ENCODE results near the gene CADM2.

Gene CADM2

DNA sequence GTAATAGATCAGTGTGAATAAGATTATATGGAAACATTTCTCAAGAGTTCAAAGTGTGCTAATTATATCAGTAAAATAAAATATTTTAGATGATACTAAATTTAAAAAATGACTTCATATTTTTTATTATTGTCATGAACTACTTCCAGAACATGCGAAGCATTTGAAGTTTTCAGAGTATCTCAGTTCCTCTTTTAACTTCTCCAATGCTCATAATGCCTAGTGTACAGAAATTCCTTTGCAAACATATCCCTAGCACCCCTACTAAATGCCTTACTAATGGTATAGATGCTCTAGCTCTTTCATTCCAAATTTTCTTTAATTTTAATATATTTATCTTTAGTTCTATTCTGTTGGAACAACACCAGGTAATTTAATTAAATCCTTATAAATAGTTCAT, 580.4 kb downstream of the CADM2 start:
- intact Hi-C loops (cut with micrococcal nuclease), result no loop called here

DNA sequence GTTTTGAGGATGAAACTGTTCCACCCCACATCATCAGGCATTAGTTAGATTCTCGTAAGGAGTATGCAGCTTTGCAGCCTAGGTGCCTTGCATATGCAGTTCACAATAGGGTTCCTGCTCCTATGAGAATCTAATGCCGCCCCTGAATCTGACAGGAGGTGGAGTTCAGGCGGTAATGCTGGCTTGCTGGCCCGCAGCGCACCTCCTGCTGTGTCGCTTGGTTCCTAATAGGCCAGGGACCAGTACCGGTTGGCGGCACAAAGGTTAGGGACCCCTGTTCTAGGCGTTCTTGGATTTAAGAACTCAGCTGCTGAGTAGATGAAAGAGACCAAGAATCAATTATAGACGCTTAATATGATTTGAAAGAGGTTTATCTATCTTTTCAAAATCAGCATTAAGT, 595.4 kb downstream of the CADM2 start:
- no peak overlapping the region for H3K4me3 Mint-ChIP-seq
- intact Hi-C loops (cut with micrococcal nuclease), result no loop called here
- H3K9me3 Mint-ChIP-seq, result no peaks in the 10 kb centered on the region
- no peaks in the 10 kb centered on the region for H3K36me3 Mint-ChIP-seq (ENCODE audit: low read depth)
- H3K27ac Mint-ChIP-seq, result no peak overlapping the region
- H3K27me3 Mint-ChIP-seq, result no peaks in the 10 kb centered on the region
- H3K4me1 Mint-ChIP-seq (ENCODE audit: low read depth), result no peaks in the 10 kb centered on the region

More for the DNA sequence above, 580.4 kb downstream of the CADM2 start:
- Mint-ChIP-seq H3K36me3 (ENCODE audit: low read depth) (no peaks in the 10 kb centered on the region), H3K4me1 (ENCODE audit: low read depth) (peaks cover 7% of the 10 kb centered on the region), H3K27ac (no peak overlapping the region), H3K27me3 (no peaks in the 10 kb centered on the region), H3K9me3 (no peaks in the 10 kb centered on the region), H3K4me3 (no peak overlapping the region)

DNA sequence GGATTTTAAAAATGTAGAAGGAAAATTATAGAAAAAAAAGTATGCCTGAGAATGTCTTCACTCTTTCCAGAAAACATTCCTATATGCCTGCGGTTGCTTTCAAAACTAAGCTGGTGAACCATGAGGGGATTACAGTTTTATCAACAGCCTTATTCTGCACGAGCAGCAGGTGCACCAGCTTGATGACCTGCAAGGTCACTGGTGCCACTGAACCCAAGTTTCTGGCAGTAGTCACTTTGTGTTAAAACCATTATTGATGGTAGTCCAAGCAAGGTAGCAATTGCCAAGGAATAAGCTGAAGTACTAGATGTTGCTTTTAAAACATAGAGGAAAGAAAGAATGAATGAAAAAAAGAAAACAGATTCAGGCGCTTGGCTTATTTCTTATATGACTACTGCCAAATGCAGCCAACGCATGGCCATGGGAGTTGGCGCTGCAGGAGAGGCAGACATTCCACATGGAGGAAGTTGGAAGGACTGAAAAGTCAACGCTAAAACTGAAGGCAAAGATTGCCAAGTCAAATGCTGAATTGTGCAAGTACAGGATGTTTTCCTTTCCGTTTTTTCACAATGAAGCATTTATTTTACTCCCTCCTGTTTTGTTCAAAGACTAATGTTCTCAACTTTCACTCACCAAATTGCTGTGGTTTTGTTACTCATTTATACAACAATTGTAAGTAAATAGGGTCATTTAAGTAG, 601.4 kb downstream of the CADM2 start:
- H3K4me1 Mint-ChIP-seq (ENCODE audit: low read depth), result no peaks in the 10 kb centered on the region
- no peaks in the 10 kb centered on the region for H3K36me3 Mint-ChIP-seq (ENCODE audit: low read depth)
- no peaks in the 10 kb centered on the region for H3K9me3 Mint-ChIP-seq
- H3K4me3 Mint-ChIP-seq, result no peak overlapping the region
- no peaks in the 10 kb centered on the region for H3K27me3 Mint-ChIP-seq
- H3K27ac Mint-ChIP-seq, result no peak overlapping the region
- intact Hi-C loops (cut with micrococcal nuclease), result no loop called here

DNA sequence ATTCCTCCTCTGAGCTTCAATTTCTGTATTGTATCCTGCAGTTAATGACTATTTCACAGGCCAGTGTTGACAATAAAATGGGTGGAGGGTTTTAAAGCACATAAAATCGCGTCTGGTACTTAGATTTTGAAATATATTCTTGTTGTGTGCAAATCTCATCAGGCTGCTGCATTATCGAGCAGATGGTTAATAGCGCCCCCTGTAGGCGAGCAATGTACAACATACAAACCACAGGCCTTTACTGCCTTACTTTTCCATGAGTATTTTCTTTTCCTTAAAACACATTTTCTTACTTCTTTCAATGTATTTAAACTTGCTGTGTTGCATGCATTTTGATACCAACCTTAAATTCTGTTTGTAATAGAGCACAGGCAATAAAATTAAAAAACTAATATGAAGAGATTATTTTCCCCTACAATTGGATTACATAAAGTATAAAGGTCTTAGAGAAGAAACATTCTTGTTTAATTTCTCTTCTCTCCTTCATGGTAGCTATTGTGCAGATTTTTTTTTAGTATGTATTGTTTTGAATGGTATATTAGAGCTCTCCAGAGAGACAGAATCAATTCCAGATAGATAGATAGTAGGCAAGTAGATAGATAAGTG, 608.4 kb downstream of the CADM2 start:
- H3K4me1 Mint-ChIP-seq (ENCODE audit: low read depth), result no peaks in the 10 kb centered on the region
- no peak overlapping the region for H3K27ac Mint-ChIP-seq
- no peaks in the 10 kb centered on the region for H3K36me3 Mint-ChIP-seq (ENCODE audit: low read depth)
- no peaks in the 10 kb centered on the region for H3K27me3 Mint-ChIP-seq
- H3K4me3 Mint-ChIP-seq, result no peak overlapping the region
- intact Hi-C loops (cut with micrococcal nuclease), result no loop called here
- H3K9me3 Mint-ChIP-seq, result no peaks in the 10 kb centered on the region

DNA sequence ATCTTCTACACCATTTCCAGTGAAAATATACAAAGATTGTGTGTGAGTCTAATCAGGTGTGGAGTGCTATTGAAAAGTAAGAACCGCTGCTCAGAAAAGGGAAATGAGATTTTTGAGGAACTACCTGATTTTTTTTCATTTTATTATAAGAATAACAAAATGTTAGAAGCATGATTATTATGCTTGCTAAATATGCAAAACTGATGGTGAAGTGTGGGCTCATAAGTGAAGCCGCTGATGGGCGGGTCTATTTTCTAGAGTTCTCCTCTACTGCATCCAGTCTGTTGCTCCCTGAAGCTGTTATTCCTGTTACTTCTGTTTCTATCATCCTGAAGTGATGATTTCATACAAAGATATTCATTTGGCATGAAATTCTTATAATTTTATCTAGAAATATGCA, 612.0 kb downstream of the CADM2 start:
- H3K27ac Mint-ChIP-seq, result no peak overlapping the region
- no peak overlapping the region for H3K4me3 Mint-ChIP-seq
- no peaks in the 10 kb centered on the region for H3K27me3 Mint-ChIP-seq
- no peaks in the 10 kb centered on the region for H3K9me3 Mint-ChIP-seq
- no peaks in the 10 kb centered on the region for H3K4me1 Mint-ChIP-seq (ENCODE audit: low read depth)
- intact Hi-C loops (cut with micrococcal nuclease), result no loop called here
- H3K36me3 Mint-ChIP-seq (ENCODE audit: low read depth), result no peaks in the 10 kb centered on the region

DNA sequence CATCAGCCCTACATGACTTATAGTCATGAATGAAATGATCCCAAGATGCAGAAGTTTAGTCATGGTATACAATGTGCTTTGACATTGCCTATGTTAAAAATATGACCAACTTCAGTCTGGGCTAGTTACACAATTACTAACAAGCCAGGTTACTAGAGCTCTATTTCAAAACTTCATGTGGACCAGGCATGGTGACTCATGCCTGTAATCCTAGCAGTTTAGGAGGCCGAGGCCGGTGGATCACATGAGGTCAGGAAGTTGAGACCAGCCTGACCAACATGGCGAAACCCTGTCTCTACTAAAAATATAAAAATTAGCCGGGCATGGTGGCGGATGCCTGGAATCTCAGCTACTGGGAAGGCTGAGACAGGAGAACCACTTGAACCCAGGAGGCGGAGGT, 613.0 kb downstream of the CADM2 start:
- no peaks in the 10 kb centered on the region for H3K27me3 Mint-ChIP-seq
- H3K4me1 Mint-ChIP-seq (ENCODE audit: low read depth), result no peaks in the 10 kb centered on the region
- no peak overlapping the region for H3K4me3 Mint-ChIP-seq
- intact Hi-C loops (cut with micrococcal nuclease), result no loop called here
- H3K9me3 Mint-ChIP-seq, result no peaks in the 10 kb centered on the region
- H3K27ac Mint-ChIP-seq, result no peak overlapping the region
- no peaks in the 10 kb centered on the region for H3K36me3 Mint-ChIP-seq (ENCODE audit: low read depth)

DNA sequence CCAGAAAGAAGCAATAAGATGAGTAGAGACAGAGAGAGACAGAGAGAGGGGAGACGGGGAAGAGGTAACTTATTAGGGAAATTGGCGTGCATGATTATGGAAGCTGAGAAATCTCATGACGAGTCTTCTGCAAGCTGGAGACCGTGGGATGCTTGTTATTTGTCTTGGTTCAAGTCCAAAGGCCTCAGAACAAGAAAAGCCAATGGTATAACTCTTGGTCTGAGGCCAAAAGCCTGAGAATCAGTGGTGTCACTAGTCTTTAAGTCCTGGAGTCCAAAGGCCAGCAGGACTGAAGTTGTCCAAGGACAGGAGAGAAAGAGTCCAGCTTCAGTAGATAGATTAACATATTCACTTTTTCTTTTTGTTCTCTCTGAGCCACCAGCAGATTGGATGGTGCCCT, 613.6 kb downstream of the CADM2 start:
- H3K4me1 Mint-ChIP-seq (ENCODE audit: low read depth), result no peaks in the 10 kb centered on the region
- H3K4me3 Mint-ChIP-seq, result no peak overlapping the region
- no peak overlapping the region for H3K27ac Mint-ChIP-seq
- no peaks in the 10 kb centered on the region for H3K36me3 Mint-ChIP-seq (ENCODE audit: low read depth)
- intact Hi-C loops (cut with micrococcal nuclease), result no loop called here
- H3K27me3 Mint-ChIP-seq, result no peaks in the 10 kb centered on the region
- no peaks in the 10 kb centered on the region for H3K9me3 Mint-ChIP-seq

DNA sequence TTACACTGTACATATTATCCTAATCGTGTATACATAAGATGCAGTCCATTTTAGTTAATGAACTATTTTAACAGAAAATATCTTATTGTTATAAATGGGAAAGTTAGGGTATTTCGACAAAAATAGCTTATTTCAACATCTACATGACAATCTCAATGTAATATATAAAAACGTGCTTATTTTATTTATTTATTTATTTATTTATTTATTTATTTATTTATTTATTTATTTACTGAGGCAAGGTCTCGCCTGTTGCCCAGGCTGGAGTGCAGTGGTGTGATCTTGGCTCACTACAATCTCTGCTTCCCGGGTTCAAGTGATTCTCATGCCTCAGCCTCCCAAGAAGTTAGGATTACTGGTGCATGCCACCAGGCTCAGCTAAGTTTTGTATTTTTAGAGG, 614.2 kb downstream of the CADM2 start:
- H3K27me3 Mint-ChIP-seq, result no peaks in the 10 kb centered on the region

DNA sequence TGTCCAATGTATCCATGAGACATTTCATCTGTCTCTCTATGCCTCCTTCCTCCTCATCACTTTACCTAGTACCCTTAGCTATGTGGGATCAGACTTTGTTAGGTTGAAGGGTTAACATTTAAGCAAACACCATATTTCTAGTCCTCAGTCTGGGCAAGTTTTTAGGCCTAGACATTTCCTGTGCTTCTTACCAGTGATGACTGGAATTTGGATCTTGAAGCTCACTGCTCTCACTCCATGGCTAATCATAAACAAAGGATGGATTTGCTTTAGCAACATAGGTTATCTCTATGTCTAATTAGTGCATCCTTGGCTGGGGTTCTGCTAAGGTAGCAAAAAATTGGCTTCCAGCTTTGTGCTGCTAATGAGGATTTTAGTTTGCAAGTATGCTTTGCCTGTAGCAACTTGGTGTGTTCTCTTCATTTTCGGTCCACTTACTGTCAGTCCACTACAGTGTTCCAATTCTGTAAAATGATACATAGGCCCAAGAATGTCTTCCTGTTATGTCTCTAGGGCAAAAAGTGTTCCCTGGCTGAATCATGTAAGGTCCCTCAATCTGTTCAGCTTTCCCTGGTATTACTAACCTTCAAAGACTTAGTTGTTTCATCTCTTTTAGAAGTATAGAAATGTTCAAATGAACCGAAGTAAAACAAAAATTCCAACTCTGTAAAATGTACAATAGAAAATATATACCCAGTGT, 615.4 kb downstream of the CADM2 start:
- intact Hi-C loops (cut with micrococcal nuclease), result no loop called here
- H3K27ac Mint-ChIP-seq, result no peak overlapping the region
- no peaks in the 10 kb centered on the region for H3K27me3 Mint-ChIP-seq
- no peak overlapping the region for H3K4me3 Mint-ChIP-seq
- H3K4me1 Mint-ChIP-seq (ENCODE audit: low read depth), result no peaks in the 10 kb centered on the region
- H3K9me3 Mint-ChIP-seq, result no peaks in the 10 kb centered on the region
- no peaks in the 10 kb centered on the region for H3K36me3 Mint-ChIP-seq (ENCODE audit: low read depth)

More for the DNA sequence above, 614.2 kb downstream of the CADM2 start:
- Mint-ChIP-seq H3K27ac (no peak overlapping the region), H3K9me3 (no peaks in the 10 kb centered on the region), H3K4me3 (no peak overlapping the region), H3K4me1 (ENCODE audit: low read depth) (no peaks in the 10 kb centered on the region), H3K36me3 (ENCODE audit: low read depth) (no peaks in the 10 kb centered on the region)
- intact Hi-C loops (cut with micrococcal nuclease), result no loop called here

DNA sequence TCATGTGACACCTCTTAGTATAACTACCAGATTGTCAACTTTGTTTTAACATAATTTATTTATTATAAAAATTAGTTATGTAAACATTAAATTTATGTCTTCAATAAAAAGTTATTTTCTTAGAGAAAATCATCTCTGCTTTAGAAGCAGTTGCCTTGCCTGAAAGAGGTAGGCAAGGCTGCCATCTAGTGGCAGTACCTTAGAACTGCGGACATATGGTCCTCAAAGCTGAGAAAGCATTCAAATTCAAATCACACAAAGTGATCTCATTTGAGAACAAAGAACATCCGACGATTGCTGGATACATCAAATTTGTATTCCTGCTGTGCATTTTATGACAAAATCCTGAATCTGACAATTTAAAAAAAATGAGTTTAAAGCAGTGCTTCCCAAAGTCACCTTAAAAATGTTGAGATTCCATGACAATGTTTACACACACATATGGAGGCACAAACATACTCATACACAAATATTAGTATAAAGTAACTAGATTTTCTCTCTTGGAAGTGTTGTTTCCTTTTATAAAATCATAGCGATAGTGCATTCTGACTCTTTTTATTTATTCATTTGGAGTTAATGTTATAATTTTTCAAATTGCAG, 617.4 kb downstream of the CADM2 start:
- H3K27ac Mint-ChIP-seq, result no peak overlapping the region
- H3K36me3 Mint-ChIP-seq (ENCODE audit: low read depth), result no peaks in the 10 kb centered on the region
- intact Hi-C loops (cut with micrococcal nuclease), result loop anchor here (1.0 kb wide), 1 partner anchor 1028 kb away; no protein-coding TSS in a partner anchor
- no peaks in the 10 kb centered on the region for H3K9me3 Mint-ChIP-seq
- H3K4me3 Mint-ChIP-seq, result no peak overlapping the region
- H3K27me3 Mint-ChIP-seq, result no peaks in the 10 kb centered on the region
- no peaks in the 10 kb centered on the region for H3K4me1 Mint-ChIP-seq (ENCODE audit: low read depth)

DNA sequence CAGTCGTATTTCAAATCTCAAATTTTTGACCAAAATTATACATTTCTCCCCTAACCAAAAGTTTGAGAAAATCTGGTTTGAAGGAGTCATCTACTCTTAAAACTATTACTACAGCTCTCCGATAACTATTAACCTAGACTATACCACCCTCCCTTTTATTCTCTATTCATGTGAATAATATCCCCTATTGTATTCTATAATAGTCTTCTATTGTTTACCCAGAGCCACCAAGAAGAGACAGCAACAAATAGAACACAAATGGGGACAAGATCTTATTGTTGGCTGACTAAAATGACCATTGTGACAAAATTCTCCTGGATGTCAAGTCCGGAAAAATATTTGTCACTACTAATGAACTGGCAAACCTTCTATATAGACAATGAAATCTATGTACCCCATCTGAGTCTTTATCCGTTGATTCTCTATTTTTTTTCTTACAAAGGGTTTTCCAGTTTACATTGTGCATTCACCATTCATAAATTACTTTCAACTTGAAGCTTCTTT, 618.0 kb downstream of the CADM2 start:
- no peaks in the 10 kb centered on the region for H3K27me3 Mint-ChIP-seq
- no peak overlapping the region for H3K4me3 Mint-ChIP-seq
- H3K4me1 Mint-ChIP-seq (ENCODE audit: low read depth), result no peaks in the 10 kb centered on the region
- no peaks in the 10 kb centered on the region for H3K9me3 Mint-ChIP-seq
- H3K27ac Mint-ChIP-seq, result no peak overlapping the region
- no peaks in the 10 kb centered on the region for H3K36me3 Mint-ChIP-seq (ENCODE audit: low read depth)
- intact Hi-C loops (cut with micrococcal nuclease), result loop anchor here (1.0 kb wide), 1 partner anchor 1028 kb away; no protein-coding TSS in a partner anchor

DNA sequence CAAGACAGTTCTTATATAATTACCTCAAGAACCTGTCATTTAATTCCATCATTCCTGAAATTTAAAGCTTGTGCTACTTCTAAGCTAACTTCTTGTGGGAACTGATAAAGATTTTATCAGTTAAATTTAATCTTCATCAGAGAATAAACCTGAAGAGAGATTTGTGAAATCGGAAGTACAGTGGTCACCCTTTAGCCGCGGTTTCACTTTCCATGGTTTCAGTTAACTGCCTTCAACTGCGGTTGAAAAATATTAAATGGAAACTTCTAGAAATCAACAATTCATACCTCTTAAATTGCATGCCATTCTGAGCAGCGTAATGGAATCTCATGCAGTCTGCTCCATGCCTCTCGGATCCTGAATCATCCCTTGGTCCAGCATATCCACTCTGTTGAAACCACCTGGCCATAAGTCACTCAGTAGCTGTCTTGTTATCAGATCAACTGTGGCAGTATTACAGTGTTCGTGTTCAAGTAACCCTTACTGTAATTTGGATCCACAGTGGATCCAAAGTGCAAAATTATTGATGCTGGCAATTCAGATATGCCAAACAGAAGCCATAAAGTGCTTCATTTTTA, 626.1 kb downstream of the CADM2 start:
- intact Hi-C loops (cut with micrococcal nuclease), result no loop called here
- no peak overlapping the region for H3K27ac Mint-ChIP-seq
- no peaks in the 10 kb centered on the region for H3K9me3 Mint-ChIP-seq
- no peak overlapping the region for H3K4me3 Mint-ChIP-seq
- H3K36me3 Mint-ChIP-seq (ENCODE audit: low read depth), result no peaks in the 10 kb centered on the region
- no peaks in the 10 kb centered on the region for H3K4me1 Mint-ChIP-seq (ENCODE audit: low read depth)
- no peaks in the 10 kb centered on the region for H3K27me3 Mint-ChIP-seq

DNA sequence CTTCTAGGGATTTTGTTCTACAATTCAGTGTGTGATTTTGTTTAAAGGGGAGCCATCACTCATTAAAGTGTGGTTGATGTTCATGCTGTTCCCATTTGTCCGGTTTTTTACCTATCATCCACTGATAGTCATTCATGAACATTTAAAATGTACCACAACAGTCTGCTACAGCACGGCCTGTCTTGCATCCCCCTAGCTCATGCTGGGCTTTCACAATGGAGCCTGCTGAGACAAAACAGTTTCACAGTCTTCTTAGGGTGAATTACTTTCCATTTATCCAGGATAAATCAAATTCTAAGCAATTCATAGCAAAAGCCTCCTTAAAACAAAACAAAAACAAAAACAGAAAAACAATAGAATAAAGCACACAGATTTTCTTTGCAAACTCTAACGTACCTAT, 627.2 kb downstream of the CADM2 start:
- no peak overlapping the region for H3K27ac Mint-ChIP-seq
- H3K4me1 Mint-ChIP-seq (ENCODE audit: low read depth), result no peaks in the 10 kb centered on the region
- no peaks in the 10 kb centered on the region for H3K27me3 Mint-ChIP-seq
- no peaks in the 10 kb centered on the region for H3K36me3 Mint-ChIP-seq (ENCODE audit: low read depth)
- intact Hi-C loops (cut with micrococcal nuclease), result no loop called here
- no peaks in the 10 kb centered on the region for H3K9me3 Mint-ChIP-seq
- H3K4me3 Mint-ChIP-seq, result no peak overlapping the region

DNA sequence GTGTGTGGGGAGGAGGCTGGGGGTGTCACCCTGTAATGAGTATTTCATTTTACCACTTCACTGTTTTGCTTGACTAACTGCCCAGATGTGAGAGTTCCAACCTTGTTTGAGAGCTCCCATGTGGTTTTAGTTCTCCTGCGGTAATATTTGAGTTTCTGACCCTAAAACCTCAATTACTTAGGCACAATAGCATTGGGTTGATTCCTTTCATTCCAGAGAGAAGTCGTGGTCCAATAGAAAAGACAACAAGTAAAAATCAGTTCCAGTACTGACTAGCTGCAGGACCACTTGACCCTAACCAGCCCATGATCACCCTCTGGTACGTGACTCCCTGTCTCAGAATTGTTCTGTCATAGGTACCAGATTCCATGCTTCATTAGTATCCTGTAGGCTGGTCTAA, 630.4 kb downstream of the CADM2 start:
- no peaks in the 10 kb centered on the region for H3K27me3 Mint-ChIP-seq
- no peaks in the 10 kb centered on the region for H3K9me3 Mint-ChIP-seq
- no peak overlapping the region for H3K27ac Mint-ChIP-seq
- no peaks in the 10 kb centered on the region for H3K36me3 Mint-ChIP-seq (ENCODE audit: low read depth)
- intact Hi-C loops (cut with micrococcal nuclease), result no loop called here
- no peak overlapping the region for H3K4me3 Mint-ChIP-seq
- no peaks in the 10 kb centered on the region for H3K4me1 Mint-ChIP-seq (ENCODE audit: low read depth)

All from dendritic cell treated with granulocyte-macrophage colony-stimulating factor and Interleukin-4, amounts not matched to agents 40 ng/mL and 50 ng/mL, for 4 days (primary cell).